GM23338 (cell line): ENCODE results near the gene CRYL1. TPM values are rescaled to one million over a fixed set of nuclear protein-coding genes. Genes with fewer than 3 reads are reported as not detected.

Experiments
- ATAC-seq: fragments of 200-7000 bp; cut with Tn5 transposase; 3 replicates; pipeline ENCODE4 v1.9.1; 2020
- DNase-seq: peaks from one replicate; pipeline ENCODE4 v3.0.0-alpha.2; 2015; ENCODE audit warnings: low spot score
- H2AFZ ChIP-seq: fragments of 200-600 bp; sonication (generic); 2 replicates; pipeline ENCODE4 v1.8.0; 2016; ENCODE audit warnings: antibody characterized with exemption, mild to moderate bottlenecking, moderate library complexity
- H3F3A ChIP-seq: fragments of 200-600 bp; sonication (generic); replicated peaks from 2 replicates; pipeline ENCODE4 v1.8.0; 2017; ENCODE audit warnings: antibody characterized with exemption, mixed run types, low read depth
- H3K27ac ChIP-seq: fragments of 200-600 bp; sonication (generic); 2 replicates; pipeline ENCODE4 v1.6.1; 2016; ENCODE audit warnings: low read depth
- H3K27me3 ChIP-seq: fragments of 200-600 bp; sonication (generic); 2 replicates; pipeline ENCODE4 v1.8.0; 2016; ENCODE audit warnings: mild to moderate bottlenecking, mixed run types, moderate library complexity; ENCODE audit not compliant: insufficient read depth
- H3K36me3 ChIP-seq: fragments of 200-600 bp; sonication (generic); 2 replicates; pipeline ENCODE4 v1.8.0; 2016; ENCODE audit warnings: mild to moderate bottlenecking; ENCODE audit not compliant: insufficient read depth
- H3K4me1 ChIP-seq: fragments of 200-600 bp; sonication (generic); 2 replicates; pipeline ENCODE4 v1.8.0; 2016; ENCODE audit warnings: mild to moderate bottlenecking, moderate library complexity; ENCODE audit not compliant: insufficient read depth
- H3K4me2 ChIP-seq: fragments of 200-600 bp; sonication (generic); 2 replicates; pipeline ENCODE4 v1.7.1; 2017; ENCODE audit warnings: mixed run types
- H3K4me3 ChIP-seq: fragments of 200-600 bp; sonication (generic); 2 replicates; pipeline ENCODE4 v1.6.1; 2016; ENCODE audit warnings: mixed run types
- H3K79me2 ChIP-seq: fragments of 200-600 bp; sonication (generic); replicated peaks from 2 replicates; pipeline ENCODE4 v1.8.0; 2017; ENCODE audit warnings: mild to moderate bottlenecking; ENCODE audit not compliant: insufficient read depth
- H3K9me2 ChIP-seq: fragments of 200-600 bp; sonication (generic); 2 replicates; pipeline ENCODE4 v1.8.0; 2017; ENCODE audit not compliant: insufficient read depth
- H4K20me1 ChIP-seq: fragments of 200-600 bp; sonication (generic); replicated peaks from 2 replicates; pipeline ENCODE4 v1.8.0; 2017; ENCODE audit warnings: mild to moderate bottlenecking; ENCODE audit not compliant: insufficient read depth
- H3K27ac Mint-ChIP-seq: 2 replicates; pipeline ENCODE4 v1.8.0; 2020; ENCODE audit warnings: inconsistent platforms, mild to moderate bottlenecking, moderate library complexity, mixed read lengths
- H3K27me3 Mint-ChIP-seq: 3 replicates; pipeline ENCODE4 v1.8.0; 2022; ENCODE audit warnings: low read depth, mild to moderate bottlenecking, moderate library complexity, mixed read lengths, inconsistent platforms; ENCODE audit not compliant: insufficient read depth, poor library complexity
- H3K36me3 Mint-ChIP-seq: 3 replicates; pipeline ENCODE4 v1.8.0; 2021; ENCODE audit warnings: low read depth, mild to moderate bottlenecking, inconsistent platforms, moderate library complexity, mixed read lengths
- H3K4me1 Mint-ChIP-seq: 3 replicates; pipeline ENCODE4 v1.8.0; 2020; ENCODE audit warnings: mild to moderate bottlenecking, inconsistent platforms, mixed read lengths
- H3K4me3 Mint-ChIP-seq: 3 replicates; pipeline ENCODE4 v1.8.0; 2021; ENCODE audit warnings: moderate library complexity, mild to moderate bottlenecking, inconsistent platforms, mixed read lengths
- H3K9me3 Mint-ChIP-seq: 3 replicates; pipeline ENCODE4 v1.8.0; 2020; ENCODE audit warnings: moderate library complexity, mild to moderate bottlenecking, inconsistent platforms, mixed read lengths
- CREB1 ChIP-seq: fragments of 250-450 bp; sonication (Bioruptor Pico); IDR thresholded peaks from 2 replicates; pipeline ENCODE4 v1.5.0; 2020; ENCODE audit warnings: low read depth, mild to moderate bottlenecking, moderate library complexity
- CTCF ChIP-seq, 2 experiments: fragments of 200-600 bp in 1 of 2; sonication (generic) in 1 of 2; conservative IDR thresholded peaks; 2 replicates each; pipeline versions ENCODE4 v1.5.1 to v1.6.1; 2016 to 2017; ENCODE audit warnings: antibody characterized with exemption in 2 of 2, low read depth in 2 of 2, mild to moderate bottlenecking in 2 of 2, moderate library complexity in 1 of 2
- POLR2AphosphoS5 ChIP-seq: IDR thresholded peaks from 2 replicates; pipeline ENCODE4 v1.6.1; 2016; ENCODE audit warnings: antibody characterized with exemption, low read depth
- ZNF331 ChIP-seq: fragments of 250-450 bp; sonication (Bioruptor Pico); IDR thresholded peaks from 2 replicates; pipeline ENCODE4 v1.5.0; 2020; ENCODE audit warnings: low read depth, mild to moderate bottlenecking, moderate library complexity
- ZNF462 ChIP-seq: fragments of 250-450 bp; sonication (Bioruptor Pico); IDR thresholded peaks from 2 replicates; pipeline ENCODE4 v1.5.0; 2020; ENCODE audit warnings: mild to moderate bottlenecking, moderate library complexity
- polyA plus RNA-seq: library from polyadenylated mRNA; unstranded; fragments of >200 nt; fragmentation: Nextera tagmentation; extraction: Ambion mirVana; gene quantifications from 2 replicates; pipeline ENCODE4 v1.2.1, GENCODE V29; 2016
- total RNA-seq: library from RNA; depleted of rRNA; stranded (reverse); fragments of >200 nt; shearing (Covaris generic); gene quantifications from 2 replicates; pipeline ENCODE4 v1.2.3, GENCODE V29; 2014

The CRYL1 gene
- total and polyA plus RNA-seq, 2 experiments from 2014 or later, result 2.2 to 2.6 TPM

GRCh38 chr13:20494656-20495055 lies 31.0 kb downstream of the CRYL1 start:
- no peak for ATAC-seq
- Mint-ChIP-seq H3K36me3 (no peaks in the 10 kb centered on the region), H3K4me1 (peaks cover 8% of the 10 kb centered on the region)

GRCh38 chr13:20492641-20493040 lies 33.0 kb downstream of the CRYL1 start:
- Mint-ChIP-seq H3K27ac (no peak overlapping the region), H3K4me1 (peaks cover 8% of the 10 kb centered on the region), H3K36me3 (no peaks in the 10 kb centered on the region), H3K4me3 (no peak overlapping the region), H3K9me3 (no peaks in the 10 kb centered on the region), H3K27me3 (peaks cover 3% of the 10 kb centered on the region)
- ATAC-seq, result peak; percentile 47
- Histone ChIP-seq H3F3A (no peaks in the 10 kb centered on the region), H4K20me1 (no peaks in the 10 kb centered on the region), H3K4me1 (no peaks in the 10 kb centered on the region), H3K27me3 (no peaks in the 10 kb centered on the region), H3K79me2 (no peaks in the 10 kb centered on the region), H3K9me2 (0 out of 2 replicates have a peak, but pooled peaks cover 2% of the 10 kb centered on the region), H3K36me3 (no peaks in the 10 kb centered on the region), H3K27ac (no peak overlapping the region), H2AFZ (no peak overlapping the region), H3K4me2 (no peak overlapping the region), H3K4me3 (no peak overlapping the region)
- TF ChIP-seq ZNF462 (CRISPR knock-in tag) (no peak), CTCF (conservative IDR thresholded peaks at IDR 0.05; ENCODE audit: low read depth in 2 of 2) (peak; percentile 70 to 76), CREB1 (CRISPR knock-in tag) (no peak), POLR2AphosphoS5 (no peak)
- DNase-seq, result peak; percentile 62

More at GRCh38 chr13:20494656-20495055, 31.0 kb downstream of the CRYL1 start:
- no peak for TF ChIP-seq ZNF331 (CRISPR knock-in tag)
- Histone ChIP-seq H3K36me3 (no peaks in the 10 kb centered on the region), H3K4me1 (no peaks in the 10 kb centered on the region), H3F3A (no peaks in the 10 kb centered on the region), H4K20me1 (no peaks in the 10 kb centered on the region), H3K4me3 (no peak overlapping the region), H3K27me3 (no peaks in the 10 kb centered on the region), H2AFZ (no peak overlapping the region), H3K9me2 (0 out of 2 replicates have a peak, but pooled peaks cover 4% of the 10 kb centered on the region), H3K4me2 (no peak overlapping the region), H3K27ac (no peak overlapping the region), H3K79me2 (no peaks in the 10 kb centered on the region)
- Mint-ChIP-seq H3K27me3 (peaks cover 3% of the 10 kb centered on the region), H3K4me3 (no peak overlapping the region), H3K9me3 (peaks cover 6% of the 10 kb centered on the region), H3K27ac (no peak overlapping the region)
- DNase-seq, result no peak
